Measurements from ENCODE around the gene LUM.

DNA sequence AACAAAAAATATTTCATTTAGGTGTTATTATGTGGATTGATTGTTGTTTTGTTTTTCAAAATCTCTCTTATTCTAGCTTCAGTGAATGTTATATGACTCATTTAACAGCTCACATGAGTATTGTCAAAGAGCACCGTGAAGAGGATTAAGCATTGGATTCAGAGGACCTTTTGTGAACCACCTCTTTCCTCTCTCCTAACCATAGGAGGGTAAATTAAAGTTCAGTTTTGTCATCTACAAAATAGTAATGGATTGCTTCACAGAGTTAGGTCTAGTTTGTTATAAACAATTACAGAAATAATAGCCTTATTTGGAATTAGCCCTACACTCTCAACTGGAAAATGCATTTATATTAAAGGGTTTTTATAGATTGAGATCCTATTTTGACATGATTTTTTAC, 52.5 kb downstream of the LUM start:
- TF ChIP-seq, protein P1, sequence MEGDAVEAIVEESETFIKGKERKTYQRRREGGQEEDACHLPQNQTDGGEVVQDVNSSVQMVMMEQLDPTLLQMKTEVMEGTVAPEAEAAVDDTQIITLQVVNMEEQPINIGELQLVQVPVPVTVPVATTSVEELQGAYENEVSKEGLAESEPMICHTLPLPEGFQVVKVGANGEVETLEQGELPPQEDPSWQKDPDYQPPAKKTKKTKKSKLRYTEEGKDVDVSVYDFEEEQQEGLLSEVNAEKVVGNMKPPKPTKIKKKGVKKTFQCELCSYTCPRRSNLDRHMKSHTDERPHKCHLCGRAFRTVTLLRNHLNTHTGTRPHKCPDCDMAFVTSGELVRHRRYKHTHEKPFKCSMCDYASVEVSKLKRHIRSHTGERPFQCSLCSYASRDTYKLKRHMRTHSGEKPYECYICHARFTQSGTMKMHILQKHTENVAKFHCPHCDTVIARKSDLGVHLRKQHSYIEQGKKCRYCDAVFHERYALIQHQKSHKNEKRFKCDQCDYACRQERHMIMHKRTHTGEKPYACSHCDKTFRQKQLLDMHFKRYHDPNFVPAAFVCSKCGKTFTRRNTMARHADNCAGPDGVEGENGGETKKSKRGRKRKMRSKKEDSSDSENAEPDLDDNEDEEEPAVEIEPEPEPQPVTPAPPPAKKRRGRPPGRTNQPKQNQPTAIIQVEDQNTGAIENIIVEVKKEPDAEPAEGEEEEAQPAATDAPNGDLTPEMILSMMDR (conservative IDR thresholded peaks at IDR 0.05; ENCODE audit: low read depth, low read length), result no peak
- no peak for TF ChIP-seq EZH2 (IDR thresholded peaks at IDR 0.05; ENCODE audit: borderline replicate concordance, low read depth, low read length, poor library complexity, severe bottlenecking)
